GM04503 (cell line): ENCODE data around the gene RERE.

Experiments used
- DNase-seq: peaks from one replicate; pipeline ENCODE4 v3.0.0-alpha.2; 2012; ENCODE audit warnings: low read depth

Gene RERE

GRCh38 chr1:8474369-8474768 is 343.1 kb downstream of the RERE start:
- DNase-seq, result no peak

- DNase-seq, result no peak
Measured at GRCh38 chr1:8473891-8474300, 343.5 kb downstream of the RERE start.

GRCh38 chr1:8473121-8473875 is 344.1 kb downstream of the RERE start:
- no peak for DNase-seq

- no peak for DNase-seq
Measured at GRCh38 chr1:8472668-8473067, 344.8 kb downstream of the RERE start.

GRCh38 chr1:8471451-8471850 is 346.0 kb downstream of the RERE start:
- no peak for DNase-seq

- no peak for DNase-seq
Measured at GRCh38 chr1:8468751-8469150, 348.7 kb downstream of the RERE start.

GRCh38 chr1:8467308-8467707 is 350.1 kb downstream of the RERE start:
- DNase-seq, result no peak

- DNase-seq, result no peak
Measured at GRCh38 chr1:8465692-8466091, 351.7 kb downstream of the RERE start.

- DNase-seq, result no peak
Measured at GRCh38 chr1:8465013-8465412, 352.4 kb downstream of the RERE start.

- DNase-seq, result no peak
Measured at GRCh38 chr1:8464377-8464776, 353.1 kb downstream of the RERE start.

- DNase-seq, result no peak
Measured at GRCh38 chr1:8463144-8463927, 354.1 kb downstream of the RERE start.

GRCh38 chr1:8462371-8462892 is 355.0 kb downstream of the RERE start:
- no peak for DNase-seq

GRCh38 chr1:8461351-8462110 is 355.9 kb downstream of the RERE start:
- no peak for DNase-seq

- no peak for DNase-seq
Measured at GRCh38 chr1:8460784-8461183, 356.7 kb downstream of the RERE start.

GRCh38 chr1:8460132-8460544 is 357.3 kb downstream of the RERE start:
- DNase-seq, result no peak

GRCh38 chr1:8458607-8459006 is 358.8 kb downstream of the RERE start:
- no peak for DNase-seq

GRCh38 chr1:8457760-8458381 is 359.6 kb downstream of the RERE start:
- DNase-seq, result no peak

GRCh38 chr1:8456991-8457390 is 360.4 kb downstream of the RERE start:
- DNase-seq, result no peak

GRCh38 chr1:8456308-8456912 is 361.0 kb downstream of the RERE start:
- no peak for DNase-seq

- no peak for DNase-seq
Measured at GRCh38 chr1:8455700-8456307, 361.6 kb downstream of the RERE start.

- no peak for DNase-seq
Measured at GRCh38 chr1:8450312-8450711, 367.1 kb downstream of the RERE start.
